ENCODE measurements around the gene DEFB124. TPM values are rescaled to one million over a fixed set of nuclear protein-coding genes. Genes with fewer than 3 reads are reported as not detected.
"Not testable (repeated sequence)": the region's sequence is repeated elsewhere in the genome, so short reads cannot be mapped to it uniquely, and the experiment has no call there.

DEFB124 gene
- total RNA-seq, 1 donor from 2014 or later, result not detected

DNA sequence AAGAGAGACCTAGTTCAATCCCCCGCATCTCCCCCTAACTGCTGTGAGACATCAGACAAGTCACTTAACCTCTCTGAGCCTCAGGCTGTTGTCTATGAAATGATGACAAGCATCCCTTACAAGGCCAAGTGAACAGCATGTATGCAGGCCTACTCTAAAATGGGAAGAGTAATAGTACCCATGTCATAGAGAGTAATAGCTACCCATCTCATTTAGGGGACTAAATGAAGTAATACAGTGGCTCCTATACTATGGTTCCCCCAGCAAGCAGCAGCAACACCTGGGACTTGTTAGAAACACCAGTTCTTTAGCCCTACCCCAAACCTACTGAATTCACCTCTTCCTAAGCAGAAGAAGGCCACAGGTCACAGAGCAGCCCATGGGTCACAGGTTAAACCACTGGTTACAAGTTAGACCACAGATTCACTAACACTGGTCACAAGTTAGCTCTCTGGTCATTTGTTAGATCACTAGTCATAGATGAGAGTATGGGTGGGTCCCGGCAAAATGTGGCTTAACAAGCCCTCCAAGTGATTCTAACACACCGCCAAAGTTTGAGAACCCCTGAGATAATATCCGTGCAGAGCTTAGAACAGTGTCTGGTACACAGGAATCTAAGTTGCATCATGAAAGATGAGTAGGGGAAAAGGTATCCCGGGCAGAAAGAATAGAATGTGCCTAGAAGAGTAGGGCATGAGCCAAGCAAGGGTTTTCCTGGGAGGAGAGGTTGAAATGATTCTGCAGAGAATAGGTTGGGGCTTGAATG lies 1.4 kb downstream of the DEFB124 start:
- peaks cover 14% of the 10 kb centered on the region for H3K4me1 ChIP-seq
- DNase-seq (no peak), ATAC-seq (no peak)
- no peak overlapping the region for H3K27ac ChIP-seq
- H3K27me3 ChIP-seq, result peaks cover 21% of the 10 kb centered on the region
- TF ChIP-seq, protein P1, sequence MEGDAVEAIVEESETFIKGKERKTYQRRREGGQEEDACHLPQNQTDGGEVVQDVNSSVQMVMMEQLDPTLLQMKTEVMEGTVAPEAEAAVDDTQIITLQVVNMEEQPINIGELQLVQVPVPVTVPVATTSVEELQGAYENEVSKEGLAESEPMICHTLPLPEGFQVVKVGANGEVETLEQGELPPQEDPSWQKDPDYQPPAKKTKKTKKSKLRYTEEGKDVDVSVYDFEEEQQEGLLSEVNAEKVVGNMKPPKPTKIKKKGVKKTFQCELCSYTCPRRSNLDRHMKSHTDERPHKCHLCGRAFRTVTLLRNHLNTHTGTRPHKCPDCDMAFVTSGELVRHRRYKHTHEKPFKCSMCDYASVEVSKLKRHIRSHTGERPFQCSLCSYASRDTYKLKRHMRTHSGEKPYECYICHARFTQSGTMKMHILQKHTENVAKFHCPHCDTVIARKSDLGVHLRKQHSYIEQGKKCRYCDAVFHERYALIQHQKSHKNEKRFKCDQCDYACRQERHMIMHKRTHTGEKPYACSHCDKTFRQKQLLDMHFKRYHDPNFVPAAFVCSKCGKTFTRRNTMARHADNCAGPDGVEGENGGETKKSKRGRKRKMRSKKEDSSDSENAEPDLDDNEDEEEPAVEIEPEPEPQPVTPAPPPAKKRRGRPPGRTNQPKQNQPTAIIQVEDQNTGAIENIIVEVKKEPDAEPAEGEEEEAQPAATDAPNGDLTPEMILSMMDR (IDR thresholded peaks at IDR 0.05), result no peak
- H3K36me3 ChIP-seq, result no peaks in the 10 kb centered on the region
- no peaks in the 10 kb centered on the region for H3K9me3 ChIP-seq
- H3K4me3 ChIP-seq, result no peak overlapping the region
- intact Hi-C loops (cut with DNase I), result no loop called here

DNA sequence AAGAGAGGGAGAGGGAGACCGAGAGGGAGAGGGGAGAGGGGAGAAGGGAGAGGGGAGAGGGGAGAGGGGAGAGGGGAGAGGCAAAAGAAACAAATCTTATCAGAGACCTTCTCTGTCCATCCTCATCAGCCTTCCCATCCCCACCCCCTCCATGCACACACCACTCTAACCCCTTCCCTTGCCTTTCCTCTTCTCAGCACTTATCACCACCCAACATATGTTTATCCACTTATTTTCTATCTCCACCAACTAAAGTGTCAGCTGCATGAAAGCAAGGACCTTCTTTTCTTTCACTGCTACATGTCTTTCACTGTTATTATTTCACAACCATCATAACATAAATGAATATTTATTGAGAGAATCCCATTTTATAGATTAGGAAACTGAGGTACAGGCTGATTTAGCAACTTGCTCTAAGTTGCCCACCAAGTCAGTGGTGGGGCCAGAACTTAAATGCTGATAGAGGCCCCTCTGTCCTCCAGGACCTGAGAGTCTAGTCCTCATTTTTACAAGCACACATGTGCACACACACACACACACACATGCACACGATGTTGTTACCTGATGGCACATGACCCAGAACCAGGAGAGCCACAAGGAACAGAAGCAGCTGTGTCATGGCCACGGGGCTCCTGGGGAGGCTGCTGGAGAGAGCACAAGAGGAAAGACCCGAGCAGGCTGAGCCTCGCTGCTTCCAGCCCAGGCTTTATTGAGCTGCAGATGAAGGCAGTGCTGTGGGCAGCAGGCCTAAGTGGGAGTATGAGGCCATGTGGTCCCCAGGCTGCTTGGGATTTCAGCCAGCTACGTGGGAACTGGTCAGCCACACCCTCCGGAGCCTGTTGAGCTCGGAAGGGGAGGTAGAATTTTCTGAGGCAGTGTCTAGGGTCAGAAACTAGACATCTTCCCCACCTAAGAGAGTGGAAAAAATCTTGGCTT lies 2.3 kb downstream of the DEFB124 start:
- no peak for ATAC-seq
- Histone ChIP-seq H3K4me3 (no peak overlapping the region), H3K27ac (no peak overlapping the region), H3K9me3 (no peaks in the 10 kb centered on the region), H3K4me1 (peaks cover 14% of the 10 kb centered on the region), H3K27me3 (peaks cover 21% of the 10 kb centered on the region), H3K36me3 (no peaks in the 10 kb centered on the region)
- intact Hi-C loops (cut with DNase I), result no loop called here
- DNase-seq, result no peak
- TF ChIP-seq, protein P1 (IDR thresholded peaks at IDR 0.05), result no peak

- H3K27ac ChIP-seq; H3K9me3 ChIP-seq; intact Hi-C loops (cut with DNase I); ATAC-seq; H3K4me3 ChIP-seq; H3K36me3 ChIP-seq; DNase-seq: not testable (repeated sequence)
- H3K27me3 ChIP-seq, result peaks cover 10% of the 10 kb centered on the region
- H3K4me1 ChIP-seq, result peaks cover 14% of the 10 kb centered on the region
Observed at GRCh38 chr20:31470946-31471345, 4.0 kb downstream of the DEFB124 start.

DNA sequence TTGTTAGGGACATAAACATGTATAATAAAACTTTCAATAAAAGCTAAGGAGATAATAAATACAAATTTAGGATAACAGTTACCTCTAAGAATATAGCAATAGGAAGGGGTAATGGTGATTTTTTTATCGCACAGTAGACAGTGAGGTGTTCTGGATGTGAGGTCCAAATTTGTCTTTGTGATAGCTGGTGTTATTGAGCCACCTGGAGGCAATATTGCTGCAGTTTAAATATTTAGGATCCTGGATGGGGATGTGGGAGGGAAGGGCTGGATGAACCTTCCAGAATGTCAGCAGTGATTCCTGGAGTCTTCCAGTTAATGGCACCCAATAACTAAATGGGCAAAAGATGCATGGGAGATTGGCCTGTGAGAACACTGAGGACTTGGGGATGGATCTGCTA lies 20.6 kb downstream of the DEFB124 start:
- Histone ChIP-seq H3K36me3 (no peaks in the 10 kb centered on the region), H3K27ac (no peak overlapping the region), H3K9me3 (no peaks in the 10 kb centered on the region), H3K27me3 (peaks cover 20% of the 10 kb centered on the region), H3K4me1 (no peaks in the 10 kb centered on the region), H3K4me3 (no peak overlapping the region)
- ATAC-seq, result no peak
- intact Hi-C loops (cut with DNase I), result no loop called here
- TF ChIP-seq, protein P1 (IDR thresholded peaks at IDR 0.05), result no peak
- DNase-seq, result no peak

GRCh38 chr20:31452575-31452974 lies 22.4 kb downstream of the DEFB124 start:
- Histone ChIP-seq H3K27ac (no peak overlapping the region), H3K27me3 (peaks cover 4% of the 10 kb centered on the region), H3K9me3 (no peaks in the 10 kb centered on the region), H3K4me1 (no peaks in the 10 kb centered on the region), H3K36me3 (no peaks in the 10 kb centered on the region), H3K4me3 (no peak overlapping the region)
- TF ChIP-seq, protein P1 (IDR thresholded peaks at IDR 0.05), result no peak
- intact Hi-C loops (cut with DNase I), result no loop called here
- ATAC-seq, result no peak
- no peak for DNase-seq
